H1 (cell line): Measurements from ENCODE around the gene SMOC2. TPM values are rescaled to one million over a fixed set of nuclear protein-coding genes. Genes with fewer than 3 reads are reported as not detected.

ENCODE experiments used
- CBX5 ChIP-seq: fragments of 300-800, 300-1000 bp; sonication (generic); IDR thresholded peaks from 2 replicates; pipeline ENCODE4 v1.7.1; 2016; ENCODE audit warnings: antibody characterized with exemption, low read length, low read depth
- CTBP2 ChIP-seq: IDR thresholded peaks from 2 replicates; pipeline ENCODE4 v1.7.0; 2011; ENCODE audit warnings: borderline replicate concordance, mild to moderate bottlenecking, moderate library complexity, mixed read lengths, low read length; ENCODE audit not compliant: insufficient read depth, insufficient read length
- GABPA ChIP-seq: IDR thresholded peaks from 2 replicates; pipeline ENCODE4 v1.6.1; 2011; ENCODE audit warnings: mild to moderate bottlenecking, low read length, moderate library complexity, borderline replicate concordance; ENCODE audit not compliant: insufficient read depth
- POU5F1 ChIP-seq: IDR thresholded peaks from 2 replicates; pipeline ENCODE4 v1.6.1; 2011; ENCODE audit warnings: low read depth, mild to moderate bottlenecking, low read length, moderate library complexity
- RAD21 ChIP-seq, 2 experiments: IDR thresholded peaks in 1 of 2; conservative IDR thresholded peaks in 1 of 2; 2 replicates each; pipeline ENCODE4 v1.6.1; 2011; ENCODE audit warnings: low read depth in 2 of 2, low read length in 2 of 2, improper control_type of control experiment in 1 of 2, inconsistent platforms in 1 of 2, mild to moderate bottlenecking in 1 of 2, moderate library complexity in 1 of 2
- SAP30 ChIP-seq: fragments of 300-600 bp; sonication (generic); IDR thresholded peaks from 2 replicates; pipeline ENCODE4 v1.7.1; 2012; ENCODE audit warnings: low read length, moderate library complexity, mild to moderate bottlenecking, inconsistent platforms; ENCODE audit not compliant: insufficient read depth, insufficient replicate concordance
- SP2 ChIP-seq: IDR thresholded peaks from 2 replicates; pipeline ENCODE4 v1.6.1; 2012; ENCODE audit warnings: mild to moderate bottlenecking, low read length, inconsistent platforms
- YY1 ChIP-seq: IDR thresholded peaks from 2 replicates; pipeline ENCODE4 v1.6.1; 2011; ENCODE audit warnings: low read depth, mild to moderate bottlenecking, low read length
- polyA plus RNA-seq, 7 experiments: library from polyadenylated mRNA; depleted of rRNA in 3 of 7; stranded (reverse) in 5 of 7; unstranded in 2 of 7; fragments of >200 nt in 5 of 7; fragments of 200-250 nt in 2 of 7; gene quantifications; 1 replicate in 5 of 7; 2 replicates in 1 of 7; 4 replicates in 1 of 7; pipeline versions ENCODE4 v1.2.1 to v1.2.3, GENCODE V29; 2011 to 2013; ENCODE audit warnings: missing spikeins in 2 of 7, mixed read lengths in 2 of 7
- total RNA-seq: library from RNA; stranded (reverse); fragmentation: NEBNext Ultra II Directional; extraction: Animal tissue kit (Norgen Biotek cat#: 25700); gene quantifications from 2 replicates; pipeline ENCODE4 v1.2.1, GENCODE V29; 2021
- TF ChIP-seq, protein P1 (sequence below): fragments of 300-600 bp; sonication (generic); IDR thresholded peaks from 2 replicates; pipeline ENCODE4 v1.7.1; 2012; ENCODE audit warnings: low read length, moderate library complexity, mild to moderate bottlenecking, inconsistent platforms; ENCODE audit not compliant: insufficient replicate concordance

The SMOC2 gene
- total and polyA plus RNA-seq, 2 of the 8 experiments (the other 6 are each of a cell fraction or from before 2014, with no cell fraction given): 7.7 to 8.5 TPM

DNA sequence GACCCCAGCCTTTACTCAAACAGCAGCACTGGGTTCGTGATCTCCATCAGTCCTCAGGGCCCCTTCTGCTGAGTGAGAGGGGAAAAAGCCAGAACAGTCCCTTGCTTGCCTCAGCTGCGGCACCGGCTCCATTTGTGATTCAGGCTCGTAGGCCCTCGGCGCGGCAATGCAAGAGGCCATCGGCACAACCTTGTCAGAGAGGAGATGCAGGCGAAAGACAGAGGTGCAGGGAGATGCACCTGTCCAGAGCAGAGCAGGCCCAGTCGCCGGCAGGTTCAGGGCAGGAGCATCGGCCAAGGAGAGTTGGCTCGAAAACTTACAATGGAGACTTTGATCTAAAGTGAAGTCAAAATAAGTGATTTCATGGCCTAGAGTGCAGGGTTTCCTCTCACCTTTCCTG lies 171.6 kb downstream of the SMOC2 start (continued):
- TF ChIP-seq, protein P1, sequence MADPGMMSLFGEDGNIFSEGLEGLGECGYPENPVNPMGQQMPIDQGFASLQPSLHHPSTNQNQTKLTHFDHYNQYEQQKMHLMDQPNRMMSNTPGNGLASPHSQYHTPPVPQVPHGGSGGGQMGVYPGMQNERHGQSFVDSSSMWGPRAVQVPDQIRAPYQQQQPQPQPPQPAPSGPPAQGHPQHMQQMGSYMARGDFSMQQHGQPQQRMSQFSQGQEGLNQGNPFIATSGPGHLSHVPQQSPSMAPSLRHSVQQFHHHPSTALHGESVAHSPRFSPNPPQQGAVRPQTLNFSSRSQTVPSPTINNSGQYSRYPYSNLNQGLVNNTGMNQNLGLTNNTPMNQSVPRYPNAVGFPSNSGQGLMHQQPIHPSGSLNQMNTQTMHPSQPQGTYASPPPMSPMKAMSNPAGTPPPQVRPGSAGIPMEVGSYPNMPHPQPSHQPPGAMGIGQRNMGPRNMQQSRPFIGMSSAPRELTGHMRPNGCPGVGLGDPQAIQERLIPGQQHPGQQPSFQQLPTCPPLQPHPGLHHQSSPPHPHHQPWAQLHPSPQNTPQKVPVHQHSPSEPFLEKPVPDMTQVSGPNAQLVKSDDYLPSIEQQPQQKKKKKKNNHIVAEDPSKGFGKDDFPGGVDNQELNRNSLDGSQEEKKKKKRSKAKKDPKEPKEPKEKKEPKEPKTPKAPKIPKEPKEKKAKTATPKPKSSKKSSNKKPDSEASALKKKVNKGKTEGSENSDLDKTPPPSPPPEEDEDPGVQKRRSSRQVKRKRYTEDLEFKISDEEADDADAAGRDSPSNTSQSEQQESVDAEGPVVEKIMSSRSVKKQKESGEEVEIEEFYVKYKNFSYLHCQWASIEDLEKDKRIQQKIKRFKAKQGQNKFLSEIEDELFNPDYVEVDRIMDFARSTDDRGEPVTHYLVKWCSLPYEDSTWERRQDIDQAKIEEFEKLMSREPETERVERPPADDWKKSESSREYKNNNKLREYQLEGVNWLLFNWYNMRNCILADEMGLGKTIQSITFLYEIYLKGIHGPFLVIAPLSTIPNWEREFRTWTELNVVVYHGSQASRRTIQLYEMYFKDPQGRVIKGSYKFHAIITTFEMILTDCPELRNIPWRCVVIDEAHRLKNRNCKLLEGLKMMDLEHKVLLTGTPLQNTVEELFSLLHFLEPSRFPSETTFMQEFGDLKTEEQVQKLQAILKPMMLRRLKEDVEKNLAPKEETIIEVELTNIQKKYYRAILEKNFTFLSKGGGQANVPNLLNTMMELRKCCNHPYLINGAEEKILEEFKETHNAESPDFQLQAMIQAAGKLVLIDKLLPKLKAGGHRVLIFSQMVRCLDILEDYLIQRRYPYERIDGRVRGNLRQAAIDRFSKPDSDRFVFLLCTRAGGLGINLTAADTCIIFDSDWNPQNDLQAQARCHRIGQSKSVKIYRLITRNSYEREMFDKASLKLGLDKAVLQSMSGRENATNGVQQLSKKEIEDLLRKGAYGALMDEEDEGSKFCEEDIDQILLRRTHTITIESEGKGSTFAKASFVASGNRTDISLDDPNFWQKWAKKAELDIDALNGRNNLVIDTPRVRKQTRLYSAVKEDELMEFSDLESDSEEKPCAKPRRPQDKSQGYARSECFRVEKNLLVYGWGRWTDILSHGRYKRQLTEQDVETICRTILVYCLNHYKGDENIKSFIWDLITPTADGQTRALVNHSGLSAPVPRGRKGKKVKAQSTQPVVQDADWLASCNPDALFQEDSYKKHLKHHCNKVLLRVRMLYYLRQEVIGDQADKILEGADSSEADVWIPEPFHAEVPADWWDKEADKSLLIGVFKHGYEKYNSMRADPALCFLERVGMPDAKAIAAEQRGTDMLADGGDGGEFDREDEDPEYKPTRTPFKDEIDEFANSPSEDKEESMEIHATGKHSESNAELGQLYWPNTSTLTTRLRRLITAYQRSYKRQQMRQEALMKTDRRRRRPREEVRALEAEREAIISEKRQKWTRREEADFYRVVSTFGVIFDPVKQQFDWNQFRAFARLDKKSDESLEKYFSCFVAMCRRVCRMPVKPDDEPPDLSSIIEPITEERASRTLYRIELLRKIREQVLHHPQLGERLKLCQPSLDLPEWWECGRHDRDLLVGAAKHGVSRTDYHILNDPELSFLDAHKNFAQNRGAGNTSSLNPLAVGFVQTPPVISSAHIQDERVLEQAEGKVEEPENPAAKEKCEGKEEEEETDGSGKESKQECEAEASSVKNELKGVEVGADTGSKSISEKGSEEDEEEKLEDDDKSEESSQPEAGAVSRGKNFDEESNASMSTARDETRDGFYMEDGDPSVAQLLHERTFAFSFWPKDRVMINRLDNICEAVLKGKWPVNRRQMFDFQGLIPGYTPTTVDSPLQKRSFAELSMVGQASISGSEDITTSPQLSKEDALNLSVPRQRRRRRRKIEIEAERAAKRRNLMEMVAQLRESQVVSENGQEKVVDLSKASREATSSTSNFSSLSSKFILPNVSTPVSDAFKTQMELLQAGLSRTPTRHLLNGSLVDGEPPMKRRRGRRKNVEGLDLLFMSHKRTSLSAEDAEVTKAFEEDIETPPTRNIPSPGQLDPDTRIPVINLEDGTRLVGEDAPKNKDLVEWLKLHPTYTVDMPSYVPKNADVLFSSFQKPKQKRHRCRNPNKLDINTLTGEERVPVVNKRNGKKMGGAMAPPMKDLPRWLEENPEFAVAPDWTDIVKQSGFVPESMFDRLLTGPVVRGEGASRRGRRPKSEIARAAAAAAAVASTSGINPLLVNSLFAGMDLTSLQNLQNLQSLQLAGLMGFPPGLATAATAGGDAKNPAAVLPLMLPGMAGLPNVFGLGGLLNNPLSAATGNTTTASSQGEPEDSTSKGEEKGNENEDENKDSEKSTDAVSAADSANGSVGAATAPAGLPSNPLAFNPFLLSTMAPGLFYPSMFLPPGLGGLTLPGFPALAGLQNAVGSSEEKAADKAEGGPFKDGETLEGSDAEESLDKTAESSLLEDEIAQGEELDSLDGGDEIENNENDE: no peak
- no peak for TF ChIP-seq RAD21 (IDR thresholded peaks at IDR 0.05 in 1 of 2, conservative IDR thresholded peaks at IDR 0.05 in 1 of 2; ENCODE audit: low read depth in 2 of 2, low read length in 2 of 2)
- TF ChIP-seq CTBP2: no peak
- TF ChIP-seq SP2: no peak
- TF ChIP-seq POU5F1: no peak
- TF ChIP-seq CBX5: no peak
- TF ChIP-seq SAP30: no peak
- TF ChIP-seq GABPA: no peak
- no peak for TF ChIP-seq YY1
